Hepatocyte (in vitro differentiated cells): Measurements from ENCODE around the gene OR2F2. TPM values are rescaled to one million over a fixed set of nuclear protein-coding genes. Genes with fewer than 3 reads are reported as not detected.

Experiments
- DNase-seq: peaks from one replicate; pipeline ENCODE4 v3.0.0-alpha.2; 2016; ENCODE audit warnings: low spot score
- H2AFZ ChIP-seq: fragments of 200-600 bp; sonication (generic); 2 replicates; pipeline ENCODE4 v1.6.0; 2016; ENCODE audit warnings: antibody characterized with exemption, mild to moderate bottlenecking
- H3K27ac ChIP-seq: fragments of 200-600 bp; sonication (generic); 2 replicates; pipeline ENCODE4 v1.5.1; 2016; ENCODE audit warnings: mild to moderate bottlenecking
- H3K27me3 ChIP-seq: fragments of 200-600 bp; sonication (generic); 2 replicates; pipeline ENCODE4 v1.6.1; 2016
- H3K36me3 ChIP-seq: fragments of 200-600 bp; sonication (generic); replicated peaks from 2 replicates; pipeline ENCODE4 v1.5.1; 2016; ENCODE audit warnings: low read depth; ENCODE audit not compliant: insufficient read depth
- H3K4me1 ChIP-seq: fragments of 200-600 bp; sonication (generic); 2 replicates; pipeline ENCODE4 v1.5.1; 2016; ENCODE audit warnings: mild to moderate bottlenecking, moderate library complexity; ENCODE audit not compliant: insufficient read depth
- H3K4me2 ChIP-seq: fragments of 200-600 bp; sonication (generic); 2 replicates; pipeline ENCODE4 v1.6.0; 2016
- H3K4me3 ChIP-seq: fragments of 200-600 bp; sonication (generic); 2 replicates; pipeline ENCODE4 v1.5.1; 2016; ENCODE audit warnings: mild to moderate bottlenecking
- H3K79me2 ChIP-seq: fragments of 200-600 bp; sonication (generic); 2 replicates; pipeline ENCODE4 v1.6.0; 2017; ENCODE audit warnings: mild to moderate bottlenecking
- H3K9me2 ChIP-seq: fragments of 200-600 bp; sonication (generic); replicated peaks from 2 replicates; pipeline ENCODE4 v1.6.0; 2017; ENCODE audit warnings: mild to moderate bottlenecking; ENCODE audit not compliant: insufficient read depth
- H3K9me3 ChIP-seq: fragments of 200-600 bp; sonication (generic); 2 replicates; pipeline ENCODE4 v1.5.1; 2016; ENCODE audit warnings: low read depth, mild to moderate bottlenecking
- H4K20me1 ChIP-seq: fragments of 200-600 bp; sonication (generic); 2 replicates; pipeline ENCODE4 v1.6.0; 2016; ENCODE audit warnings: mild to moderate bottlenecking; ENCODE audit not compliant: insufficient read depth, poor library complexity, severe bottlenecking
- CTCF ChIP-seq: fragments of 200-600 bp; sonication (generic); IDR thresholded peaks from 2 replicates; pipeline ENCODE4 v1.5.1; 2016; ENCODE audit warnings: antibody characterized with exemption, mild to moderate bottlenecking; ENCODE audit not compliant: poor library complexity
- EZH2 ChIP-seq: fragments of 200-600 bp; sonication (generic); IDR thresholded peaks from 2 replicates; pipeline ENCODE4 v1.6.1; 2016; ENCODE audit warnings: antibody characterized with exemption, mild to moderate bottlenecking, borderline replicate concordance
- EZH2phosphoT487 ChIP-seq: fragments of 200-600 bp; sonication (generic); IDR thresholded peaks from one replicate; pipeline ENCODE4 v1.6.1; 2018; ENCODE audit warnings: antibody characterized with exemption, mild to moderate bottlenecking, low read depth, moderate library complexity; ENCODE audit not compliant: unreplicated experiment, severe bottlenecking
- WGBS: methylation state at CpG from one replicate; pipeline ENCODE4 v1.1.6; 2016; ENCODE audit warnings: low lambda C conversion rate; ENCODE audit errors: missing lambda C conversion rate; 5-methylcytosine and 5-hydroxymethylcytosine counted together
- polyA plus RNA-seq: library from polyadenylated mRNA; unstranded; fragments of >200 nt; fragmentation: Nextera tagmentation; extraction: Ambion mirVana; gene quantifications from 2 replicates; pipeline ENCODE4 v1.2.1, GENCODE V29; 2016
- total RNA-seq: library from RNA; depleted of rRNA; stranded (reverse); fragments of >200 nt; gene quantifications from 2 replicates; pipeline ENCODE4 v1.2.3, GENCODE V29; 2014

Gene OR2F2
- total and polyA plus RNA-seq, 2 experiments from 2014 or later, result not detected

GRCh38 chr7:143980746-143981510, 45.9 kb downstream of the OR2F2 start:
- Histone ChIP-seq H3K9me2 (no peaks in the 10 kb centered on the region), H4K20me1 (no peaks in the 10 kb centered on the region), H2AFZ (no peak overlapping the region), H3K36me3 (no peaks in the 10 kb centered on the region), H3K27me3 (no peaks in the 10 kb centered on the region), H3K4me2 (no peak overlapping the region), H3K4me3 (no peak overlapping the region), H3K9me3 (no peaks in the 10 kb centered on the region), H3K27ac (no peak overlapping the region), H3K4me1 (no peaks in the 10 kb centered on the region), H3K79me2 (no peaks in the 10 kb centered on the region)
- TF ChIP-seq EZH2, result no peak
- TF ChIP-seq CTCF, result no peak
- no peak for TF ChIP-seq EZH2phosphoT487
- 91% methylated on average over 10 of the region's 10 CpGs for WGBS
- DNase-seq, result no peak

GRCh38 chr7:143983960-143984359, 48.9 kb downstream of the OR2F2 start:
- Histone ChIP-seq H3K4me2 (no peak overlapping the region), H3K9me3 (no peaks in the 10 kb centered on the region), H2AFZ (no peak overlapping the region), H3K36me3 (no peaks in the 10 kb centered on the region), H4K20me1 (no peaks in the 10 kb centered on the region), H3K4me3 (no peak overlapping the region), H3K79me2 (no peaks in the 10 kb centered on the region), H3K9me2 (no peaks in the 10 kb centered on the region), H3K27me3 (no peaks in the 10 kb centered on the region), H3K27ac (no peak overlapping the region), H3K4me1 (no peaks in the 10 kb centered on the region)
- no peak for TF ChIP-seq EZH2phosphoT487
- TF ChIP-seq EZH2, result no peak
- no peak for TF ChIP-seq CTCF
- DNase-seq, result no peak
- 91% methylated on average over 5 of the region's 5 CpGs for WGBS

Other genes starting within 250 kb of the OR2F2 start
- gene CTAGE6, start 177.5 kb upstream of the OR2F2 start, total RNA-seq, result 0.07 TPM in 1 of 2 replicates, not detected in the other
- not detected in 2 replicates for gene CTAGE6, start 177.5 kb upstream of the OR2F2 start, polyA plus RNA-seq
- gene TCAF1, start 33.1 kb upstream of the OR2F2 start, total RNA-seq, result 118 and 121 TPM in 2 replicates
- 57.4 and 59.6 TPM in 2 replicates for gene TCAF1, start 33.1 kb upstream of the OR2F2 start, polyA plus RNA-seq
- gene OR2F1, start 19.6 kb downstream of the OR2F2 start, total RNA-seq, result 0.04 TPM in 1 of 2 replicates, not detected in the other
- not detected in 2 replicates for gene OR2F1, start 19.6 kb downstream of the OR2F2 start, polyA plus RNA-seq
- gene OR6B1, start 65.1 kb downstream of the OR2F2 start, total RNA-seq, result not detected in 2 replicates
- 0.28 TPM in 1 of 2 replicates, not detected in the other for gene OR6B1, start 65.1 kb downstream of the OR2F2 start, polyA plus RNA-seq
- gene OR2A5, start 113.7 kb downstream of the OR2F2 start, total RNA-seq, result 0.44 and 0.77 TPM in 2 replicates
- gene OR2A5, start 113.7 kb downstream of the OR2F2 start, polyA plus RNA-seq, result 0.09 and 0.10 TPM in 2 replicates
- gene OR2A25, start 134.6 kb downstream of the OR2F2 start, total RNA-seq, result 0.40 TPM in 1 of 2 replicates, not detected in the other
- gene OR2A25, start 134.6 kb downstream of the OR2F2 start, polyA plus RNA-seq, result not detected in 2 replicates
- 0.24 and 1.0 TPM in 2 replicates for gene OR2A12, start 151.0 kb downstream of the OR2F2 start, total RNA-seq
- 0.11 and 0.42 TPM in 2 replicates for gene OR2A12, start 151.0 kb downstream of the OR2F2 start, polyA plus RNA-seq
- gene OR2A2, start 174.3 kb downstream of the OR2F2 start, total RNA-seq, result not detected in 2 replicates
- not detected in 2 replicates for gene OR2A2, start 174.3 kb downstream of the OR2F2 start, polyA plus RNA-seq
- gene OR2A14, start 187.9 kb downstream of the OR2F2 start, total RNA-seq, result 0.27 TPM in 1 of 2 replicates, not detected in the other
- not detected in 2 replicates for gene OR2A14, start 187.9 kb downstream of the OR2F2 start, polyA plus RNA-seq
- 5.5 and 5.8 TPM in 2 replicates for gene CTAGE4, start 248.2 kb downstream of the OR2F2 start, total RNA-seq
- 2.2 and 2.3 TPM in 2 replicates for gene CTAGE4, start 248.2 kb downstream of the OR2F2 start, polyA plus RNA-seq